ENCODE data around the gene ABITRAM.

ABITRAM gene

GRCh38 chr9:108928386-108928785 is 5.8 kb upstream of the ABITRAM start:
- in situ Hi-C loops (cut with MboI; ENCODE audit: low pct_unique_long_range_greater_than_20kb, low sequenced_read_pairs, unreplicated experiment) = no loop called here
- DNase-seq (ENCODE audit: low spot score) = no peak
- TF ChIP-seq, protein P1, sequence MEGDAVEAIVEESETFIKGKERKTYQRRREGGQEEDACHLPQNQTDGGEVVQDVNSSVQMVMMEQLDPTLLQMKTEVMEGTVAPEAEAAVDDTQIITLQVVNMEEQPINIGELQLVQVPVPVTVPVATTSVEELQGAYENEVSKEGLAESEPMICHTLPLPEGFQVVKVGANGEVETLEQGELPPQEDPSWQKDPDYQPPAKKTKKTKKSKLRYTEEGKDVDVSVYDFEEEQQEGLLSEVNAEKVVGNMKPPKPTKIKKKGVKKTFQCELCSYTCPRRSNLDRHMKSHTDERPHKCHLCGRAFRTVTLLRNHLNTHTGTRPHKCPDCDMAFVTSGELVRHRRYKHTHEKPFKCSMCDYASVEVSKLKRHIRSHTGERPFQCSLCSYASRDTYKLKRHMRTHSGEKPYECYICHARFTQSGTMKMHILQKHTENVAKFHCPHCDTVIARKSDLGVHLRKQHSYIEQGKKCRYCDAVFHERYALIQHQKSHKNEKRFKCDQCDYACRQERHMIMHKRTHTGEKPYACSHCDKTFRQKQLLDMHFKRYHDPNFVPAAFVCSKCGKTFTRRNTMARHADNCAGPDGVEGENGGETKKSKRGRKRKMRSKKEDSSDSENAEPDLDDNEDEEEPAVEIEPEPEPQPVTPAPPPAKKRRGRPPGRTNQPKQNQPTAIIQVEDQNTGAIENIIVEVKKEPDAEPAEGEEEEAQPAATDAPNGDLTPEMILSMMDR (IDR thresholded peaks at IDR 0.05; ENCODE audit: extremely low read depth, insufficient read depth, missing control alignments) = no peak

GRCh38 chr9:108933231-108933717 is 926 bp upstream of the ABITRAM start:
- TF ChIP-seq, protein P1 (IDR thresholded peaks at IDR 0.05; ENCODE audit: extremely low read depth, insufficient read depth, missing control alignments) = peak; percentile 14
- in situ Hi-C loops (cut with MboI; ENCODE audit: low pct_unique_long_range_greater_than_20kb, low sequenced_read_pairs, unreplicated experiment) = no loop called here
- DNase-seq (ENCODE audit: low spot score) = no peak

DNA sequence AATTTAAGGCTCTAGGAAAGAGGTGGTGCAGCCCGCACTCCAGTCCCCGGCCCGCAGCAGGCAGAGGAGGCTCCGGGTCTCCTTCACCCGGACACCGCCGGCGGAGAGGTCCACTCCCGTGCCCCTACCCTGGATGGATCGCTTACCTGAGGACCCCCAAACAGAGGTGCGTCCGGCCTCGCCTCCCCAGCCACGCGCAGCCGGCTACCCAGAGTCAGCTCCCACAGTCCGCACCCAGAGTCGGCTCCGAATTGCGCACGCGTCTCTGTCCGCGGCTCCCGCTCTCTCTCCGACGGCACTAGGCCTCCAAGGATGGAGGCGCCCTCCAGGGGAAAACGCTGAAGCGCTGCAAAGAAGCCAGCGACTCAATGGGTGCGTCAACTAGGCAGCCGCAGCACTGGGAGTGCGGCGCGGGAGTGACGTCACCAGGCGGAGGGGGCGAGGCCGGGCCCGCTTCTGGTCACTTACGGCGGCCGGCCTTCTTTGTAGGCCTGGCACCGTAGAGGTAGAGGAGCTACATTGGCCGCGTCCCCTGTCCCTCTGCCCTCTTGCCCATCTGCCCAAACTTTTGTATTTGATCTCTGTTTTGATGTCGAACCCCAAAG is 380 bp upstream of the ABITRAM start, which contains the start of gene ELP1:
TSS of gene ELP1 (minus strand) at position 407 of the 605 bp plus-strand sequence. CDS start 2,978 bp downstream, outside the sequence.
- peak; percentile 90 for DNase-seq (ENCODE audit: low spot score)
- TF ChIP-seq, protein P1 (IDR thresholded peaks at IDR 0.05; ENCODE audit: extremely low read depth, insufficient read depth, missing control alignments) = peak; percentile 47
- in situ Hi-C loops (cut with MboI; ENCODE audit: low pct_unique_long_range_greater_than_20kb, low sequenced_read_pairs, unreplicated experiment) = no loop called here

GRCh38 chr9:108937561-108938305 is 3.5 kb downstream of the ABITRAM start:
- in situ Hi-C loops (cut with MboI; ENCODE audit: low pct_unique_long_range_greater_than_20kb, low sequenced_read_pairs, unreplicated experiment) = no loop called here
- TF ChIP-seq, protein P1 (IDR thresholded peaks at IDR 0.05; ENCODE audit: extremely low read depth, insufficient read depth, missing control alignments) = no peak
- no peak for DNase-seq (ENCODE audit: low spot score)

DNA sequence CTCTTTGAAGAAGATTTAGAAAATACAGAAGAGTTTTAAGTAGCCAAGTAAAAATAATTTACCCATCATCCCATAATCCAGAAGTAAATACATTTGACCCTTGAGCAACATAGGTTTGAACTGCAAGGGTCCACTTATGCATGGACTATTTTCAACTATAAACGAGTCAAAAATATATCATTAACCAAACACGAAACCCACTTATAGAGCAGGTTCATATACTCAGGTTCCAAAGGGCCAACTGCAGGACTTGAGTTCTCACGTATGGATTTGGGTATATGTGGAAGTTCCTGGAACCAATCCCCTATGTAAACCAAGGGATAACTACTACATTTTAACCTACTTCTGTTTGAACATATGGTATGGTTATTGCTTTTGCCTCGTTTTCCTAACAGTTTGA is 5.8 kb downstream of the ABITRAM start:
- TF ChIP-seq, protein P1 (IDR thresholded peaks at IDR 0.05; ENCODE audit: extremely low read depth, insufficient read depth, missing control alignments) = no peak
- DNase-seq (ENCODE audit: low spot score) = no peak
- in situ Hi-C loops (cut with MboI; ENCODE audit: low pct_unique_long_range_greater_than_20kb, low sequenced_read_pairs, unreplicated experiment) = no loop called here

- TF ChIP-seq, protein P1 (IDR thresholded peaks at IDR 0.05; ENCODE audit: extremely low read depth, insufficient read depth, missing control alignments) = no peak
- in situ Hi-C loops (cut with MboI; ENCODE audit: low pct_unique_long_range_greater_than_20kb, low sequenced_read_pairs, unreplicated experiment) = no loop called here
Measured at GRCh38 chr9:108950168-108950567, 16.0 kb downstream of the ABITRAM start.

More at GRCh38 chr9:108950168-108950567, 16.0 kb downstream of the ABITRAM start:
- DNase-seq (ENCODE audit: low spot score) = no peak

Data from GM13977 (cell line).